CD4-positive, alpha-beta T cell treated with Interferon gamma for 1 hour (primary cell): ENCODE data around the gene PTGER4.

Experiments used
- DNase-seq: peaks from one replicate; pipeline ENCODE4 v3.0.0-alpha.2; 2020

The PTGER4 gene

GRCh38 chr5:40672425-40672824, 7.3 kb upstream of the PTGER4 start:
- DNase-seq: no peak

DNA sequence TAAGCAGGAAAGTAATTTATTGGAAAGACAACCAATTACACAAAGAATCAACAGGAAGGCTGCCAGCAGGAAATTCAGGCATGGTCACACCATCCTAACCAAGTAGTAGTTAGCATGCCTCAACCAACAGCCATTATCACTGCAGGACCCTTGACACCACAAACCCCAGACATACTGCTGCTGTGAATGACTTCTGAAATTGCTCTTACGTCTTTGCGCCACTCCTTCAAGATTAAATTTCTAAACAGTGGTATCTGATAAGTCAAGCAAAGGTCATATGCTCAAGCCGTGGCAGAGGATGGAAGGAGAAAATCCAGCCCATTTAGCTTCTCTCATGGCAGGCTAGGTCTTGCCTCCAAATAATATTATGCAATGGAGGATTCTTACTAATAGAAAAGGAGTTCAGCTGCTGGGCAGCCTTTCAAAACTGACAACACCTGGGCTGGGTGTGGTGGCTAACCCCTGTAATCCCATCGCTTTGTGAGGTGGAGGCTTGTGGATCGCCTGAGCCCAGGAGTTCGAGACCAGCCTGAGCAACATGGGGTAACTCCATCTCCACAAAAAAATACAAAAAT, 5.0 kb upstream of the PTGER4 start:
- no peak for DNase-seq

DNA sequence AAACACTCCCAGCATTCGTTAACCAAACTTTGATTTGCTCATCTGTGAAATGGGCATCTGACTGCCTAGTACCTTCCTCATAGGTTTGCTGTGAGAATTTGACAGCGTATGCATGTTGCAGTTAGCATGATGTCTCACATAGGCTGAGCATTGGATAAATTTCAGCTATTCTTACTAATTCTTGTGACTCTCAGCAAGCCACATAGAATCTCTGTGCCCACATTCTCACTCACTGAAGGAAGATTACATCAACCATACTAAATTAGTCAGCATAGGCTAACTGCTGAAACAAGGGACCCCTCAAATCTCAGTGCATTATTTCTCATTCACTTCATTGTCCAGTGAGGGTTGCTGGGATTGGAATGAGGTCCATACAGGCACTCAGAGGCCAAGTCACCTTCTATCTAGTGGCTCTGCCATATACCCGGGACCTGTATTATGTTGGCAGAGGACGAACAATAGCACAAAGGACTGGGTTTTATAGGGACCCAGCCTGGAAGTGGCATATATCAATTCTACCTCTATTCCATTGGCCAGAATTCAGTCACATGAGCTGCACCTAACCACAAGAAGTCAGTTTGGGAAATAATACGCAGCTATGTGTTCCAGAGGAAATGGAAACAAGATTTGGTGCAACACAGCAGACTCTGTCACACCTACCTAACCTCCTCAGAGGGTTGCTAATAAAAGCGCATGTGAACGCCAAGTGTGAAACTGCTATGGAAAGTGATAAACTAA, 4.2 kb upstream of the PTGER4 start:
- no peak for DNase-seq

DNA sequence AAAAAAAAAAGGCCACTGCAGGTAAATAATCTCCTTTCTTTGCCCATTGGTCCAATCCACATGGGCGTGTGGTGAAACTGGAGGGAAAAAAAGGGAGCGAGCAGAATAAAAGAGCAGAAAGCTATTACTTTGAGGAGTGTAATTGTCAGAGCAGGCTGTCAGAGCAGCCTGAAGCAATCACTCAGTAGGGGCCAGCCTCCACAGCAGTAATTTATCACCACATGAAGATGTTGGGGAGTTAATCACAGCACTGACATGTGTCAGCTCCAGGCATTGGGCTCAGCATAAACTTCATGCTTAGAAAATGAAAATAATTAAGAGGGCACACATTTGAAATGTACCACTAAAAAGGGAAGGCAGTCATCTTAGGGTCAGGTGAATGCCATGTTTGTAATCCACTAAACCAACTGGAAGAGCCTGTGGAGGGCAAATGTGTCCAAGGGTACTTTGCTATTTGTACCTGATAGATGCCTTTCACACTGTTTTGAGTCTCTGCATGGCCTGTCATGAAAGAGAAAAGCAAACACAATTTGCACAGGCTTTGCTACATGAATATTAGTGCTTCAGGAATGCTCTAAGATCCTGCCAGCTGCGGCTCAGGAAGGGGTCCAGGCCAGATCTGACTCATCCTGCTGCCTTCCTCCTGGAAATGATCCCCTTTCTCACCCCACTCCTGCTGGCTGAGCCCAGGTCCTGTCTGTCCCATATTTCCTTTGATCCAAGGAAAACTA, 2.9 kb upstream of the PTGER4 start:
- no peak for DNase-seq

GRCh38 chr5:40677456-40677855, 2.3 kb upstream of the PTGER4 start:
- DNase-seq: no peak

- DNase-seq: no peak
Measured at GRCh38 chr5:40678026-40678425, 1.7 kb upstream of the PTGER4 start.

GRCh38 chr5:40678460-40679147, 1.1 kb upstream of the PTGER4 start:
- no peak for DNase-seq

DNA sequence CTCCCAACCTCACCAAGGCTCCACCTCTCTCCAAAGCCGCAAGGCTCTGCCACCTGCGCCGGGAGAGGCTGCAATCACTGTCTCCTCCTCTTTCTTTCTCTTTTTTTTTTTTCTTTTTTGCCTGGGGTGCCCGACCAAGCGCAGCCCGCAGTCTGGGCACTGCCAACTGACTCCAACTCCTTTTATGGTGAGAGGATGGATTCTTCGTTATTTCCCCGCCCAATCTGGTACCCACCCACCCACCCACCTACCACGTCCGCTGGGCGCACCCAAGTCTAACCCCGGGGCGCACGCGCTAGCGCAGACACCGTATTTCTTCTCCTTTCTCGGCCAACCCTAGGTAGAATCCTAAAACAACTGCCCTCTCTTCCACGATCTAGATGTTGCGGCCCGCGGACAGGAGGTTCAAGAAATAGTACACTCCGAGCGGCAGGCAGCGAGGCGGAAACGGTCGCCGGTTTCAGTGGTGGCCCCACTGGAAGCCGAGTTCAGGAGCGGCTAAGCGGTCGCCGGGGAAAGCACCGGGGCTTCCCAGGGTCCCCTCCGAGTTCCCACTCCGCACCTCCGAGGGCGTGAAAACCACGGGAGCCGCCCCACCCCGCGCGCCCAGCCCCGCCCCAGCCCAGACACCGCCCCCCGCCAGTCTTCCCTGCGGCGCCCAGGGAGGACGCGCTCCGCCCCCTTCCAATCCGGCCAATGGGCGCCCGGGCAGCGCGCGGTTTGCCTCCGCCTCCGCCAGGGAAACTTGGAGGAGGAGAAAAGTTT, 385 bp upstream of the PTGER4 start:
- peak; percentile 90 for DNase-seq

DNA sequence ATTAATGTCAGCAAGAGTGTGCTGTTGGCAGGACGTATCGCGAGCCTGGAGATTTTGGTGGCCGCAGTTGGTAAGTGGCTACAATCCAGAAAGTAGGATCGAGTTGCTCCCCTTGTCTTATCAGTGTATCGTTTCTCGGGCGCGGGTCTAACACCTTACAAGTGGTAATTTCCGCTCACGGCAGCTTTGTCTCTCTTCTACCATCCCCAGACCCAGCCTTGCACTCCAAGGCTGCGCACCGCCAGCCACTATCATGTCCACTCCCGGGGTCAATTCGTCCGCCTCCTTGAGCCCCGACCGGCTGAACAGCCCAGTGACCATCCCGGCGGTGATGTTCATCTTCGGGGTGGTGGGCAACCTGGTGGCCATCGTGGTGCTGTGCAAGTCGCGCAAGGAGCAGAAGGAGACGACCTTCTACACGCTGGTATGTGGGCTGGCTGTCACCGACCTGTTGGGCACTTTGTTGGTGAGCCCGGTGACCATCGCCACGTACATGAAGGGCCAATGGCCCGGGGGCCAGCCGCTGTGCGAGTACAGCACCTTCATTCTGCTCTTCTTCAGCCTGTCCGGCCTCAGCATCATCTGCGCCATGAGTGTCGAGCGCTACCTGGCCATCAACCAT, 1.1 kb downstream of the PTGER4 start:
- DNase-seq: peak; percentile 45

GRCh38 chr5:40681363-40682153, 1.8 kb downstream of the PTGER4 start:
- DNase-seq: peak; percentile 51

- no peak for DNase-seq
Measured at GRCh38 chr5:40682154-40683017, 2.7 kb downstream of the PTGER4 start.

GRCh38 chr5:40683305-40683704, 3.6 kb downstream of the PTGER4 start:
- no peak for DNase-seq

DNA sequence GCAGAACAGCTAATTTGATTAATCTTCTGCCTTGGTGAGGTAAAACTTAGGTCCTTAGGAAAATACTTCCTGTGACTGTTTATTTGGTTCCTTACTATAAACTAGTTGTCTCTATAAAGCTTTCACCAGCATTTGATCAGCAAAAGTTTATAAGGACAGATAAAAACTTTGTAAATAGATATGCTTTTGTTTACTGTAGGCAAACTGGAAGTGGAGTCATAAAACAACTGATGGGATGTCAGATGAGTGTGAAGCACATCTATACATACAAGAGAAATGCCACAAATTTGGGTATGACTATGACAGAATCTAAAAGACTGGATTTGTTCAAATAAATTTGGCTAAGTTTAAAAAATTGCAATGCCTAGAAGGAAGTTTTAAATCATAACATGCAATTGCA, 5.5 kb downstream of the PTGER4 start:
- DNase-seq: no peak

DNA sequence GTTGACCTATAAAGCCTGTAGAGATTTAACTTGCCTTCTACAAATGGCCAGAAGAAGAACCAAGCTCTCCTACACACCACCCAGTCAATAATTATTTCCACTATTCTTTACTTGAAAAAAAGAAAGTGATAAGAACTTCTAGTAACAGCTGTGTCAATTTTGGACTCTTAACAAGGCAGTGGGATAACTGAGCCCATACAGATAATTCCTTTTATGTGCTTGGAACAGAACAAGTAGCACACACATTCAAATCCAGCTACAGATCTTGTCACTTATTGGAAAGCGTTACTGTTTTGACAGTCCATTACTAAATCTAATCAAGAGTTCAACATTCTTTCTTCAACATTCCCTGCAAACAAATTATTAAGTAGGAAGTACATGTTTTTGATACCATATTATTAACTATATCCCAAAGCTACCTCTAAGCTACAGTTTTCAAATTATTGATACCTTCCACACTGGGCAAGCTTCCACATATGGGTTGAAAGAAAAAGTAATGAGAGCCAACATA, 6.3 kb downstream of the PTGER4 start:
- no peak for DNase-seq

GRCh38 chr5:40687321-40687720, 7.6 kb downstream of the PTGER4 start:
- no peak for DNase-seq

- peak; percentile 83 for DNase-seq
Measured at GRCh38 chr5:40688127-40688761, 8.5 kb downstream of the PTGER4 start.

DNA sequence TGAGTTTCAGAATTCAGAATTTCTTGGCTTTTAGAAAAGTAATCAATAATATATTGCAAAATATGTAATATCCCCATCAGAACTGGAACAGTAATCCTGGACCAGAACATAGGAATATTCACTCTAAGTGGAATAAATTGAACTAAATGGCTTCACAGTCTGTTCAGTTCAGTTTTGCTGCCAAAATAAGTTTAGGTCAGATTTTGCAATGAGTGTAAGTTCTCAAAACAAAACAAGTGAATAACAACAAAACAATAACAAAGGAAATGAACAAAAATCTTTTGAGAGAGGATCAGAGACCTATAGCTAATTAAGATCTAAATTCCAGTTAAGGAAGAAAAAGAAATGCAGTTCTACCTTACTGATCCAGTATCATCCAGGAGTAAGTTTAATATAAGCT, 9.3 kb downstream of the PTGER4 start:
- DNase-seq: no peak

- no peak for DNase-seq
Measured at GRCh38 chr5:40689438-40689837, 9.7 kb downstream of the PTGER4 start.

GRCh38 chr5:40690267-40690666, 10.6 kb downstream of the PTGER4 start:
- no peak for DNase-seq

- no peak for DNase-seq
Measured at GRCh38 chr5:40691894-40692293, 12.2 kb downstream of the PTGER4 start.
